Natural killer cell (primary cell): ENCODE measurements around the gene WNT7A. TPM values are rescaled to one million over a fixed set of nuclear protein-coding genes. Genes with fewer than 3 reads are reported as not detected.
A peak's percentile ranks its signal among the peaks of the same experiment; 100 is the strongest.

Experiments used
- ATAC-seq, 3 donors: fragments of 150-1000 bp in 2 of 3; fragments of 200-7000 bp in 1 of 3; cut with Tn5 transposase; 1 replicate in 1 of 3; 2 replicates in 2 of 3; pipeline ENCODE4 v1.10.0; 2021; ENCODE audit warnings: mild to moderate bottlenecking in 2 of 3, moderate library complexity in 2 of 3
- DNase-seq, 2 donors: peaks; one replicate each; pipeline versions ENCODE4 v3.0.0 to v3.0.0-alpha.2; 2013 to 2021; ENCODE audit warnings: mixed read lengths in 1 of 2
- H3K27ac ChIP-seq: one replicate; pipeline ENCODE4 v1.5.1; 2013; ENCODE audit warnings: mild to moderate bottlenecking, low read length
- H3K27me3 ChIP-seq: one replicate; pipeline ENCODE4 v1.6.1; 2013; ENCODE audit warnings: low read length; ENCODE audit not compliant: control insufficient read depth, insufficient read depth
- H3K36me3 ChIP-seq: one replicate; pipeline ENCODE4 v1.6.1; 2013; ENCODE audit warnings: low read length; ENCODE audit not compliant: control insufficient read depth, insufficient read depth
- H3K4me1 ChIP-seq: one replicate; pipeline ENCODE4 v1.6.1; 2013; ENCODE audit warnings: low read length; ENCODE audit not compliant: control insufficient read depth, insufficient read depth
- H3K4me3 ChIP-seq: one replicate; pipeline ENCODE4 v1.5.1; 2013; ENCODE audit warnings: low read length
- H3K9me3 ChIP-seq: one replicate; pipeline ENCODE4 v1.6.1; 2013; ENCODE audit warnings: low read length; ENCODE audit not compliant: control insufficient read depth, insufficient read depth
- H3K27ac Mint-ChIP-seq, 2 donors: one replicate each; pipeline ENCODE4 v1.8.0; 2022; ENCODE audit warnings: mild to moderate bottlenecking in 2 of 2, mixed read lengths in 2 of 2, moderate library complexity in 1 of 2
- H3K27me3 Mint-ChIP-seq, 2 donors: one replicate each; pipeline ENCODE4 v1.8.0; 2022; ENCODE audit warnings: low read depth in 2 of 2, mixed read lengths in 2 of 2
- H3K36me3 Mint-ChIP-seq: one replicate; pipeline ENCODE4 v1.8.0; 2022; ENCODE audit warnings: mixed read lengths
- H3K4me1 Mint-ChIP-seq, 2 donors: one replicate each; pipeline ENCODE4 v1.8.0; 2022; ENCODE audit warnings: mixed read lengths in 2 of 2
- H3K4me3 Mint-ChIP-seq: one replicate; pipeline ENCODE4 v1.8.0; 2022; ENCODE audit warnings: mild to moderate bottlenecking, moderate library complexity, mixed read lengths
- H3K9me3 Mint-ChIP-seq, 2 donors: one replicate each; pipeline ENCODE4 v1.8.0; 2022; ENCODE audit warnings: mixed read lengths in 2 of 2
- CTCF ChIP-seq: fragments of 200-600 bp; IDR thresholded peaks from one replicate; pipeline ENCODE4 v1.8.0; 2022; ENCODE audit warnings: antibody characterized with exemption
- WGBS: methylation state at CpG from one replicate; pipeline ENCODE4 v1.1.7; 2013; ENCODE audit warnings: missing lambda C conversion rate; ENCODE audit not compliant: insufficient coverage; 5-methylcytosine and 5-hydroxymethylcytosine counted together
- intact Hi-C: fragments of 100-400 bp; cut with micrococcal nuclease; formaldehyde crosslinking; loops from one replicate; pipeline ENCODE4 v1.14.2; 2022
- total RNA-seq, 4 donors: library from RNA; stranded (reverse); fragments of 120-200 nt in 1 of 4; gene quantifications; one replicate each; pipeline versions ENCODE4 v1.2.3 to v1.2.4, GENCODE V29; 2013 to 2022

The WNT7A gene
- total RNA-seq, 3 donors from 2014 or later (not counting 1 experiment from before 2014, with no cell fraction given), result 0.18 to 0.45 TPM; not detected in 1

- Histone ChIP-seq H3K27me3 (peaks cover 4% of the 10 kb centered on the region), H3K4me1 (peaks cover 19% of the 10 kb centered on the region), H3K27ac (no peak overlapping the region), H3K9me3 (peaks cover 5% of the 10 kb centered on the region), H3K36me3 (no peaks in the 10 kb centered on the region), H3K4me3 (no peak overlapping the region)
- no peaks in the 10 kb centered on the region for H3K36me3 Mint-ChIP-seq
- no peak for TF ChIP-seq CTCF
- no peak overlapping the region for H3K27ac Mint-ChIP-seq
- 80% methylated on average over 4 of the region's 6 CpGs for WGBS
- no peaks in the 10 kb centered on the region for H3K9me3 Mint-ChIP-seq
- peaks cover 7% of the 10 kb centered on the region in 2 donors for H3K4me1 Mint-ChIP-seq
- intact Hi-C loops, result no loop called here
- H3K27me3 Mint-ChIP-seq, result peaks cover 15 to 26% of the 10 kb centered on the region in 2 donors
- ATAC-seq (no peak), DNase-seq (no peak)
- no peak overlapping the region for H3K4me3 Mint-ChIP-seq
These were observed 7.8 kb upstream of the WNT7A start for GRCh38 chr3:13887495-13888300.

DNA sequence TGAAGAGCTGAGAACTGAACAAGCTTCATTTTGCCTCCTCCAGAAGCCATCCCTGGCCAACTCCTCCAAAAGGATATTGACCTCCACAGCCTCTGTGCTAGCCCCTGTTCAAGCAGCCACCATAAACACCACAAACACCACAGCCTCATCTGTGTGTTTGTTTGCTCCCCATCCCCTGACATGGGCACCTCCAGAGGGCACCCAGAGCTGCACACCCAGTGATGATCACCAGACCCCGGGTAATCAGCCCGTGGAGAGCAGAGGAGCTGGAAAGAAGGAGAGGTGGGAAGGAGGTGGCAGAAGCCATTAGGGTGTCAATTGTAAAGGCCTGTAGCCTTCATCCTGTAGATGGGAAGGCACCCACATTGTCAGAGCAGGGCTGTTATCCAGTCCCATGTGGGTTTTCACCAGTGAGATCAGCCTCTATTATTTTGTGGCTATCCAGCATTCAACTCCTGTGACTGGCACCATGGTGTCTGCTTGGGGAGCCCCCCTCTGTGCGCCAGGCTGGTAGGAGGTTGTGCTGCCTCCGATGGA, 6.8 kb upstream of the WNT7A start:
- ATAC-seq, result no peak
- H3K27me3 ChIP-seq, result peaks cover 4% of the 10 kb centered on the region
- H3K27ac Mint-ChIP-seq, result no peak overlapping the region
- no peak for DNase-seq
- TF ChIP-seq CTCF, result no peak
- H3K9me3 Mint-ChIP-seq, result no peaks in the 10 kb centered on the region
- H3K4me3 ChIP-seq, result no peak overlapping the region
- peaks cover 7% of the 10 kb centered on the region in 2 donors for H3K4me1 Mint-ChIP-seq
- H3K27ac ChIP-seq, result no peak overlapping the region
- WGBS, result 84% methylated on average over 4 of the region's 4 CpGs
- H3K4me1 ChIP-seq, result peaks cover 16% of the 10 kb centered on the region
- intact Hi-C loops, result no loop called here
- peaks cover 24 to 33% of the 10 kb centered on the region in 2 donors for H3K27me3 Mint-ChIP-seq
- no peaks in the 10 kb centered on the region for H3K36me3 Mint-ChIP-seq
- no peaks in the 10 kb centered on the region for H3K36me3 ChIP-seq
- H3K4me3 Mint-ChIP-seq, result no peak overlapping the region
- peaks cover under 1% of the 10 kb centered on the region for H3K9me3 ChIP-seq

DNA sequence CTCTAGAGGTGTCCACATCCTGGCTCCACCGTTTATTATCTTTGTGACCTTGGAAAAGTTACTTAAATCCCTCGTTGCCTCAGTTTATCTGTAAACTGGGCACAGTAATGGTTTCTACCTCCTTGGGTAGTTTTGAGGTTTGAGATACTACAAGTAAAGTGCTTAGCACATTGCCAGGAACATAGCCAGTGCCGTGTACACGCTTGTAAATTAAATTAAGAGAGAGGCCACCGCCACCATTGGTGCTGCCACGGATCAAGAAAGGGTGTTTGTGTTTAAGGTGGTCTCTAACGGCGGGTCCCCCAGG, 5.8 kb upstream of the WNT7A start:
- peaks cover 0 to 5% of the 10 kb centered on the region in 2 donors for H3K4me1 Mint-ChIP-seq
- intact Hi-C loops, result no loop called here
- no peaks in the 10 kb centered on the region for H3K36me3 ChIP-seq
- no peak overlapping the region for H3K4me3 ChIP-seq
- TF ChIP-seq CTCF, result peak; percentile 7
- DNase-seq (no peak), ATAC-seq (no peak)
- no peaks in the 10 kb centered on the region for H3K36me3 Mint-ChIP-seq
- peaks cover 13% of the 10 kb centered on the region for H3K27me3 ChIP-seq
- H3K27me3 Mint-ChIP-seq, result peaks cover 32 to 39% of the 10 kb centered on the region in 2 donors
- H3K4me1 ChIP-seq, result peaks cover 12% of the 10 kb centered on the region
- no peaks in the 10 kb centered on the region for H3K9me3 Mint-ChIP-seq
- H3K9me3 ChIP-seq, result no peaks in the 10 kb centered on the region
- no peak overlapping the region for H3K27ac Mint-ChIP-seq
- WGBS, result 55% methylated on average over 8 of the region's 8 CpGs
- no peak overlapping the region for H3K27ac ChIP-seq
- no peak overlapping the region for H3K4me3 Mint-ChIP-seq
